ENCODE results near the gene TRAPPC3.

The TRAPPC3 gene

DNA sequence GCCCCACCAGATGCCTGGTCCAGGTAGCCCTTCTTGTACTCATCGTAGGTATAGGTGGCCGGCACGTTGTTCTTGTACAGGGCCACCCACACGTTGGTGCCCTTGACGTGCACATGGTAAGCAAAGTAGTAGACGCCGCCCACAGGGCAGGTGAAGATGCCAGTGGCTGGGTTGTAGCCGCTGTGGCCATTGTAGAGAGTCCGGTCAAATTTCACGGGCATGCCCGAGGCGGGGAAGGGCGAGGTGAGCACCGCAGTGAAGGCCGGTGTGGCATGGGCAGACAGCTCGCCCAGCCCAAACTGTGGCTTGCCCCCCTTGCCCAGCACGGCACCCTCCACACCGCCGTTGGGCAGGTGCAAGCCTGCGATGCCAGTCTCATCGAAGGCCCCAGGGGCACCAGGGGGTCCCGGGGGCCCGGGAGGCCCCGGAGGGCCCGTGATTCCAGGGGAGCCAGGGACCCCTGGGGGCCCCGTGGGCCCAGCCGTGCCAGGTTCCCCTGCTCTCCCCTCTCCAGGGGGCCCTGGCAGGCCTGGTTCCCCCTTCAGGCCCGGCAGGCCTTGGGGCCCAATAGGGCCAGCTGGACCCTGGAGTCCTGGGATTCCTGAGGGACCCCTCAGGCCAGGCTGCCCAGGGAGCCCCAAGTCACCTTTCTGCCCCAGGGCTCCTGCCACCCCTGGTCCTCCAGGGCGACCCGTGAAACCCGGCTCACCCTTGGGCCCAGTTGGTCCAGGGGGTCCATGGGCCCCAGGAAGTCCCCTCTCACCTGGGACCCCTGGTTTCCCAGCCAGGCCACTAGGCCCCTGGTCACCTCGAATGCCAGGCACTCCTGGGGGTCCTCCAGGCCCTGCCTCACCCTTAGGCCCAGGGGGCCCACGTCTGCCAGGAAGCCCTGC lies 51.3 kb downstream of the TRAPPC3 start:
- DNase-seq = no peak

DNA sequence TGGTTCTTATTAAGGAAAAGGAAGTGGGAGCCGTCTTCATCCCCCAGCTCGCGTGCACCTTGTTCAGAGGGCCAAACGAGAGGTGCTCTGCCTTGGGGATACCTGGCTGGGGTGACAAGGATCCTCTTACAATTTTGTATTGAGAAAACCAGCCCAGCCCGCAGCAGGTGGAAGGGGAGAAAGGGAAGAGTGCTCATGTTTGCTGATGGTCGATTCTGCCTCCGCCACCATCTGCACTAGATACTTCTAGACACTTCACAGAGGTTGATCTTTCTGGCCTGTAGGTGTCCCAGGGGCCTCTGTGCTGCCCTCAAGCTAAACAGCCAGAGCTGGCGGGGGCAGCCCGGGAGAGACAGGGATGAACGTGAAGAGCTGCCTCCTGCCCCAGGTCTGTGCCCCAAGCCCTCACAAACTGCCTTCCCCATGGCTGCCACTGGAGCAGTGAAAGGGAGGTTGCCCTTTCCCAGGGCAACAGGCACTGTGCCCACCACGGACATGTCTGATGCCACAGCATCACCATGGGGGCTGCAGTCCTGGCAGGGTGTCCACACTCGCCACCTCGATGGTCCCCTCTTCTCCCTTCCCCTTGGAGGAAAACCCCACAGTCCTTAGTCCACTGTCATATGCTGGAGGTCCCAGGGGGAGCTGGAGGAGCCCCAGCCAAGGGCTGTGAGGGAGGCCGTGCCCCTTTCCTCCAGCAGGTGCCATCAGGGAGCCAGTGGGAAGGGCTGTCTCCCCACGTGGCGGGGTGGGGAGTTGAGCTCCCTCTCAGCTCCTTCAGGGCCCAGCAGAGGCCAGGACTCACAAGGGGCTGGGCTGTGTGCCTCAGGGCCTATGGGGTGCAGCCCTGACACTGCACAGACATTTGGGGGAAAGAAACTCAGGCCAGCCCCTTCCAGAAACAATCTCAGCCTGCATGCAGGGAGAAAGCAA lies 52.5 kb downstream of the TRAPPC3 start:
- no peak for DNase-seq

GRCh38 chr1:36095760-36096405 lies 53.4 kb downstream of the TRAPPC3 start:
- no peak for DNase-seq

DNA sequence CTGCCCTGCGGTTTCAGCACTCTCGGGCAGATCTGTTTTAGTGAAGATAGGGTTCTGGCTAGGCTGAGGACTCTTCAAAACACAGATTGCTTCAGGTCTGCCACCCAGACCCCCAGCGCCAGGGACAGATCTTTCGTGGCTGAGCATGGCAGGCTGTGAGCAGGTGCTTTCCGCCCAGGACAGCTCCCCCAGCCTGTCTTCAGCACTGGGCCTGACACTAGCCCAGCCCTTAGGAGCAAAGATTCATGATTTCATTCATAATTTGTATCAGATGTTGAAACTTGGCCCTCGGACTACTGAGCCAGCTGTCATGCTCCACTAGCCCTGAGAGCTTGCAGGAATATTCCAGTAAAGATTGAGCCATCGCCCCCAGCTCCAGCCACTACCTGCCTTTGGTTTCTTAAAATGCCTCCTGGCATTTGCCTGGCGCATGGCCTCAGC lies 54.6 kb downstream of the TRAPPC3 start:
- no peak for DNase-seq

DNA sequence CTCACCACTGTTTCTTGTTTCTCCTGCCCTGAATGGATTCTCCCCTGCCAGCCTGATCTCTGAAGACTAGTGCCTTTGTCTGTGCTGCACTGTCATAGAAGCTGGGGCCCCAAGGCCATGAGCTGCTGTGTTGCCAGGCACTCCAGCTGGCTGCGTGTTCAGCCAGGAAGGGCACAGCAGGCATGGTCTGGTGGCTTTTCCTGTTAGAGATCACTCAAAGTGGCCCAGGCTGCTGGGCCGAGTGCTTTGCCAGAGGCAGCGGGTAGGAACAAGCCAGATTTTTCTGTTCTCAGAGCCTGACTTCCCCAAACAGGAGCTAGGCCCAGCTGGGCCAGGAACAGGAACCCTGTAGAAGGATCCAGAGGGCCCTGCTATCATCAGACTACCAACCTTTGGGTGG lies 55.4 kb downstream of the TRAPPC3 start:
- no peak for DNase-seq

GRCh38 chr1:36093226-36093625 lies 56.1 kb downstream of the TRAPPC3 start:
- DNase-seq = no peak

DNA sequence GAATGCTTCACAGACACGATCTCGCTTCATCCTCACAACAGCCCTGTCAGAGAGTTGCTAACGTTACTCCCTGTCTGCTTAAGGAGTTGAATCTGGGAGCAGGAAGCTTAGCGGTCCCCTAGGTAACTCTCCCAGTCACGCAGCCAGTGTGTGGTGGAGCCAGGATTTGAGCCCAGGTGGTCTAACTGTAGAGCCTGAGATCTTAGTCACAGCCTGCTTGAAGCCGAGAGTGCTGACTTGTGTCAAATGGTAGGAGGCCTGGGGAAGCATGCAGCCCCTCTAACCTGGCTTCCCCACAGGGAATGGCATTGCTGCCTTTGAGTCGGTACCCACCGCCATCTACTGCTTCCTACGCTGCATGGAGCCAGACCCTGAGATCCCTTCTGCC lies 56.5 kb downstream of the TRAPPC3 start:
- no peak for DNase-seq

DNA sequence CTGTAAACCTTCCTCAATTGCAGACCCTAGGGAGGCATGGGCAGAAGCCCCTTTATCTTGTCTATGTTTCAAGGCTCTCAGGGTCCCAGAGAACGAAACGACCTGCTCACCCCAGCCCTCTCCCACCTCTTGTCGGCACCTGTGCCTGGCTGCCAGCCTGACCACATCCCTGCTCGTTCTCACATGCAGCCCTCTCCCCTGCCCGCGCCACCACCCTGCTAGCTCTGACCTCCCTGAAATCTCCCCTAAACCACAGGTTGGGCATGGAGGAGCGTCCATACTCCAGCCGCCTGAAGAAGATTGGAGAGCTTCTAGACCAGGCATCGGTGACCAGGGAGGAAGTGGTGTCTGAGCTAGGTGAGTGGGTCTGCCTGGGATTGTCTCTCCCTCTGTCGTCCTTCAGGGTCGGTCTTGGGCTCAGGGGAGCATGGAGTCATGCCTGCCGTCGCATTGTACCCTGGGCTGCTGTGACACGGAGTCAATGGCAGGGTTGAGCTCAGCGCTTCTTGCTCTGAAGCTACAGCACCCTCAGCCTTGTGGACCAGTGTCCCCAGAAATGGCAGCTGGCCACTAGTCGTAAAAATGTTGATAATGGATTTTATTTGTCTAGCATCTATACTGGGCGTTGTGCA lies 57.0 kb downstream of the TRAPPC3 start:
- no peak for DNase-seq

DNA sequence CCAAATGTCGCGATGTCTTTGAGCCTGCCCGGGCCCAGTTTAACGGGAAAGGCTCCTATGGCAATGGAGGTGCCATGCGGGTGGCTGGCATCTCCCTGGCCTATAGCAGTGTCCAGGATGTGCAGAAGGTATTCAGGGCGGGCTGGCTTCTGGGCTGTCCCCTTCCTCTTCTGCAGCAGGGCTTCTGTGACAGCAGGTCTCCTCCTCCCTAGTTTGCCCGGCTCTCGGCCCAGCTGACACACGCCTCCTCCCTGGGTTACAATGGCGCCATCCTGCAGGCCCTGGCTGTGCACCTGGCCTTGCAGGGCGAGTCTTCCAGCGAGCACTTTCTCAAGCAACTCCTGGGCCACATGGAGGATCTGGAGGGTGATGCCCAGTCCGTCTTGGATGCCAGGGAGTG lies 57.6 kb downstream of the TRAPPC3 start:
- no peak for DNase-seq

- DNase-seq = no peak
These were observed 58.1 kb downstream of the TRAPPC3 start for GRCh38 chr1:36091141-36091540.

GRCh38 chr1:36089393-36090121 lies 59.7 kb downstream of the TRAPPC3 start:
- DNase-seq = peak; percentile 16

DNA sequence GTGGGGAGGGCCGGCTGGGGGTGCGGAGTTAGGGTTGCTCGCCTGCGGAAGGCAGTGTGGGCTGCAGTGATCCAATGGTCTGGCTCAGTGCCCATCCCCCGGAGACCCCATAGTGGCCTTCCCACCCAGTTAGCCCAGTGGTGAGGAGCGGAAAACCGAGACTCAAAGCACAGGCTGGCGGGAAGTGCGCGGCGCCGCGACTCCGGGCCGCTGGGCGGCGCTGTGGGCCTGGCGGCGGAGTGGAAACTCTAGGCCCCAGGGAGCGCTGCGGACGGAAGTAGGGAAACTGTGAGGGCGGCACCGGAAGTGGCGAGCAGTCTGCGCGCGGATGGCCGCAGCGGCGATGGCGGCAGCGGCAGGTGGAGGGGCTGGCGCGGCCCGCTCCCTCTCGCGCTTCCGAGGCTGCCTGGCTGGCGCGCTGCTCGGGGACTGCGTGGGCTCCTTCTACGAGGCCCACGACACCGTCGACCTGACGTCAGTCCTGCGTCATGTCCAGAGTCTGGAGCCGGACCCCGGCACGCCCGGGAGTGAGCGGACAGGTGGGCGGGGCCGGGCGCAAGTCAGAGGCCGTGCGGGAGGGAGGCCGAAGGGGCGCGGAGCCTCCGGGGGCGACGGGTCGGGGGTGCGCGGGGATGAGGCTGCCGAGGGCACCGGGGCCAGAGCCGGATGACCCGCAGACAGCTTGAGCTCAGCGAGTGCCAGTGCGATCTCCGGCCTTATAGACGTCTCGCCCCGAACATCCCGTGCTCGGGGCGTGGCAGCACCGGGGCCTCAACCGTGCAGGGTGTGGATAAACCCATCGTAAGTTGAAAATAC lies 60.5 kb downstream of the TRAPPC3 start, which contains the start of gene ADPRS:
Gene ADPRS, plus strand, starts transcription at position 316 of the 816 bp plus-strand sequence. Its CDS starts 13 bp downstream, at position 329.
- DNase-seq = peak; percentile 92

DNA sequence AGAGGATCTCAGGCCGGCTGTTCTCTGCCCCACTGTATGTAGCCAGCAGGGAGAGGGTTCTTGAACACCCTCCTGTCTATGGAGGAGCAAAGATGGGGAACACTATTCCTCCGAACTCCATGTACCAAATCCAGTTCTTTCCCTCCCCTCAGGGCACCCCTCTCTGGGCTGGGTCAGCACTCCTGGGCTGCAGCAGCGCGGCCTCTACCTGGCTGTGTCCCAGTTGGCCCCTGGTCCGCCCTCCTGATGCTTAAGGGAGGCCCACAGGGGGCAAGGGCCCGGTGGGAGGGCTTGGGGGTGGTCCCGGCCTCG lies 61.1 kb downstream of the TRAPPC3 start:
- no peak for DNase-seq

DNA sequence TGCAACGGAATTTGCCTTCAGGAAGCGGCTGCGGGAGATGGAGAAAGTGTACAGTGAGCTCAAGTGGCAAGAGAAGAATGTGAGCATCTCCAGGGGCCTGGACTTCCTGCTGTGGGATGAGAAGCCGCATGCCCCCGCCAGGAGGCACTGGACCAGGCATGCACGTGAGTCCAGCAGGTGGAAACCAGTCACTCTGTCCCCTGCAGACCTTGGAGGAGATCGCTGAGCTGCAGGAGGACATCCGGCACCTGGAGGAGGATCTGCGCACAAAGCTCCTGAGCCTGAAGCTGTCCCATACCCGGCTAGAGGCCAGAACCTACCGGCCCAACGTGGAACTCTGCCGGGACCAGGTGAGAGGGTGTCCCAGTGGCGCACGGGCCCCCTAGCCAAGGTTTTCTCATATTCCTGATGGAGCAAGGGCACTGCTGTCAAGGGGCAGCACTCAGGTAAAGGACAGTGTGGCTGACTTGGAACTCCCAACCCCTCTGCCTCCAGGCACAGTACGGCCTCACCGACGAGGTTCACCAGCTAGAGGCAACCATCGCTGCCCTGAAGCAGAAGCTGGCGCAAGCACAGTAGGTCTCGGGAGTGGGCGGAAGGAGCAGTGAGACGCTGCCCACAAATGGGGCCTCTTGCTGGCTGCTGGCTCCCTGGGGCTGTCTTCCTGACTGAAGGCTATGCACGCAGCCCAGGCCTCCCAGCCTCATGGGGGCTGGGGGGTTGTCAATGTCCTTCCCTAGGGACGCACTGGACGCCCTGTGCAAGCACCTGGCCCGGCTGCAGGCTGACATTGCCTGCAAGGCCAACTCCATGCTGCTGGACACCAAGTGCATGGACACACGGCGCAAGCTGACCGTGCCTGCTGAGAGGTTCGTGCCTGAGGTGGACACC lies 61.8 kb downstream of the TRAPPC3 start:
- DNase-seq = no peak

Data from CD4-positive, alpha-beta T cell treated with Interleukin-10 for 1 hour (primary cell).